ENCODE data around the gene NOS1AP.

The NOS1AP gene

GRCh38 chr1:162091681-162092524 is 22.4 kb downstream of the NOS1AP start:
- no peak for DNase-seq

DNA sequence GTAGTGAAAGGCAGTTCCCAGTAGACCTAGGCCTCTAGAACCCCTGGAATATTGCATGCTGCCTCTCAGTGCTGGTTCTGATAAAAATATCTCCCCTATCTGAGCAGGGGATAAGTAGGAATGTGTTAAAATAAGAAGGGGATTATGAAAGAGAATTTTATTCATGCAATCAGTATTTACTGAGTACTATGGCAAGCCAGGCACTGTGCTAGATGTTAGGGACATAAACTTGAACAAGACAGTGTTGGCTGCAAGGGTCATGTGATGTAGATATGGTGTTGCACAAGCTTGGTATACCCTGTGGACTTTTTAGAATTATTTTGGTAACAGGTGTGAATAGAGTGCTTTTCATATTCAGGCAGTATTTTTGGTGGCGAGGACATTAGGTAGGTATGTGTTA is 23.6 kb downstream of the NOS1AP start:
- no peak for DNase-seq

DNA sequence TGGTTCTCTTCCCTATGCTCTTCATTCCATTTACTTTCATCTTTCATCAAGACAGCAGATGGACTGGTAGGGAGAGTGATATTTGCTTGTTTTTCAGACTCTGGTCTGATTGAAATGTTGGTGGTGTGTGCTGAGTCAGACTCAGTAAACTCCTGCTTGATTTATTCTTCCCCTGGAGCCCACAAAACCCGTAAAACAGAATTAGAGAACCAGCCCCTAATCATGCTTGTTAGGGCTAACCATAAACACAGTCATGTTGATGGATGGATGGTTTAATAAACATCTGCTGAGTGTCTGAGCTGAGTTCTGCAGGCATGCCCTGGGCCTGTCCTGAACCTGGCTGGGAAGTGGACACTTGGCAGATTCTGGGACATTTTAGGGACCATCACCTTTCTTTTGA is 24.8 kb downstream of the NOS1AP start:
- no peak for DNase-seq

- no peak for DNase-seq
Observed at GRCh38 chr1:162094723-162095122, 25.2 kb downstream of the NOS1AP start.

- no peak for DNase-seq
Observed at GRCh38 chr1:162107911-162108310, 38.4 kb downstream of the NOS1AP start.

DNA sequence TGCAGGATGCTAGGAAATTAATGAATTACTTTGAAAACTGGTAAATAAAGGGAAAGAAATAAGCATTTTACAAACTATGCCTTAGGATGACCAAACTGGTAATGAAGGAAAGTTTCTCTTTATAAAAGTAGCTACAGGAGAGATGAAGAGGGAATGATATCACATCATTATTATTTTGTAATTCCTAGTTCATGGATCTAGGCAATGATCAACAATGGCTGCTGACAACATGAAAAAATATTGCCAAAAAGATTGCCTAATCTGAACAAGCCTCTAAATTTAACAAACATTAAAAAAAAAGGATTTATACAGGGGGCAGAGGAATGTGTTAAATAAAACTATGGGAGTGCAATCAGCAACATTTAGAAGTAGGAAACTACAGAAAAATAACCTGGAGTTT is 38.9 kb downstream of the NOS1AP start:
- DNase-seq: no peak

GRCh38 chr1:162110910-162111309 is 41.4 kb downstream of the NOS1AP start:
- DNase-seq: no peak

GRCh38 chr1:162111572-162111971 is 42.1 kb downstream of the NOS1AP start:
- DNase-seq: no peak

- no peak for DNase-seq
Observed at GRCh38 chr1:162113419-162113818, 43.9 kb downstream of the NOS1AP start.

GRCh38 chr1:162117039-162117774 is 47.7 kb downstream of the NOS1AP start:
- no peak for DNase-seq

DNA sequence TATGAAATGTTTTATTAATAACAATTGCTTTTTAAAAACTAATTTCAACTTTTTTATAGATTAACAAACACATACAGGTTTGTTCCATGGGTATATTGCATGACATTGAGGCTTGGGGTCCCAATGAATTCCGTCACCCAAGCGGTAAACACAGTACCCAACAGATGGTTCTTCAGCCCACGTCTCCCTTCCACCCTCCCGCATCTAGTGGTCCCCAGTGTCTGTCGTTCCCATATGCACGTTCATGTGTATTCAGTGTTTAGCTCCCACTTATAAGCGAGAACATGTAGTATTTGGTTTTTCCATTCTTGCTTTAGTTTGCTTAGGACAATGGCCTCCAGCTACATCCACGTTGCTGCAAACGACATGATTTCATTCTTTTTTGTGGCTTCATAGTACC is 48.6 kb downstream of the NOS1AP start:
- no peak for DNase-seq

GRCh38 chr1:162128693-162129356 is 59.3 kb downstream of the NOS1AP start:
- no peak for DNase-seq

- no peak for DNase-seq
Observed at GRCh38 chr1:162130308-162130707, 60.8 kb downstream of the NOS1AP start.

GRCh38 chr1:162131400-162132321 is 62.2 kb downstream of the NOS1AP start:
- no peak for DNase-seq

- DNase-seq: no peak
Observed at GRCh38 chr1:162133566-162133965, 64.1 kb downstream of the NOS1AP start.

GRCh38 chr1:162134646-162135045 is 65.2 kb downstream of the NOS1AP start:
- no peak for DNase-seq

GRCh38 chr1:162135271-162135775 is 65.8 kb downstream of the NOS1AP start:
- no peak for DNase-seq

- no peak for DNase-seq
Observed at GRCh38 chr1:162136760-162137159, 67.3 kb downstream of the NOS1AP start.

- no peak for DNase-seq
Observed at GRCh38 chr1:162137179-162137960, 67.9 kb downstream of the NOS1AP start.

DNA sequence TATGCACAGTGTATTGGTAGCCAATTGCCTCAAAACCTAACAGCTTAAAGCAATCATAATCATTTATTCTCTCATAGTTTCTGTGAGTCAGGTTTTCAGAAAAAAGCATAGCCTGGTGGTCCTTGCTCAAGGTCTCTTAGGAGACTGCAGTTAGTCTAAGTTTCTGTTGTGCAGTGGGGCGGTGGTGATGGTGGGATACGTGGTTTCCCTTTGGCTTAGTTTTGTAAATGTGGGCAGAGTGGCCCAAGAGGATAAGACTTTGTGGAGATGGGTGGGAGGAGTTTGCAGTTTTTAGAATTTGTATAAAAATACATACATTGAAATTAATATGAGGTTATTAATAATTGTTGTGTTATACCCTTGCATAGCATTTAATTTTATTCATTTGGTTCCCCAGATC is 68.6 kb downstream of the NOS1AP start:
- DNase-seq: no peak

DNA sequence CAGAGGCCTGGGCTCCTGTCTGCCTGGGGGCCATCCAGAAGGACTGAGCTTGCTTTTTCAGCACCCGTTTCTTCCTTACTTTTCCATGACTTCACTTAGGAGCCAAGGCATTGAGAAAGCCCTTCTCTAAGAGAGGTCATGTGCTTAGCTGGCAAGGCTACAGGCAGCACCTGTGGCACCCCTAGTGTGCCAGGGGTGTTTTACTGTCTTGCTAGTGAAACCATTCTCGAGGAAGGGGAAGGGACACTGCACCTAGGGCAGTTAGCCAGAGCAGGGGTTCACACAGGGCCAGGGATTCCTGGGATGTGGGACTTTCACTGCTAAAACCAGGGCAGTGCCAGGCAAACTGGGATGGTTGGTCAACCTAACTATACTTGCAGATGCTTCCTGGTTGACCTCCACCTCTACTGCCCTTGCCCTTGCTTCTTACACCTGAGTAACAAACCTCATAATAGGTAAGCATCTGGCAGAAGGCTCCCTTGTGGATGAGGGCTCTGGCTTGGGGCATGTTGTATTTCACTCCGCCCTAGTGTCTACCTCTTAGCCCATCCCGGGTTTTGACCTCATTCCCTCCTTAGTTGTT is 69.2 kb downstream of the NOS1AP start:
- DNase-seq: no peak
